ENCODE measurements around the gene GFI1.
"Not testable (repeated sequence)": the region's sequence is repeated elsewhere in the genome, so short reads cannot be mapped to it uniquely, and the experiment has no call there.

The GFI1 gene

GRCh38 chr1:92486251-92487077 lies at the start of gene GFI1:
Gene GFI1 (minus strand): TSS chr1:92486925. CDS start chr1:92483487, 3,438 bp downstream.
- DNase-seq, result peak; percentile 80

GRCh38 chr1:92532371-92532770 lies 45.6 kb upstream of the GFI1 start:
- DNase-seq, result not testable (repeated sequence)

GRCh38 chr1:92531939-92532338 lies 45.2 kb upstream of the GFI1 start:
- DNase-seq, result not testable (repeated sequence)

- no peak for DNase-seq
These were observed 40.9 kb upstream of the GFI1 start for GRCh38 chr1:92527670-92528069.

GRCh38 chr1:92524944-92525590 lies 38.3 kb upstream of the GFI1 start:
- not testable (repeated sequence) for DNase-seq

GRCh38 chr1:92519043-92519442 lies 32.3 kb upstream of the GFI1 start:
- no peak for DNase-seq

GRCh38 chr1:92516574-92516973 lies 29.8 kb upstream of the GFI1 start:
- no peak for DNase-seq

GRCh38 chr1:92515796-92516201 lies 29.1 kb upstream of the GFI1 start:
- no peak for DNase-seq

GRCh38 chr1:92511541-92511940 lies 24.8 kb upstream of the GFI1 start:
- DNase-seq, result no peak

GRCh38 chr1:92509619-92510018 lies 22.9 kb upstream of the GFI1 start:
- no peak for DNase-seq

- DNase-seq, result no peak
These were observed 18.4 kb upstream of the GFI1 start for GRCh38 chr1:92505015-92505692.

GRCh38 chr1:92504291-92505014 lies 17.7 kb upstream of the GFI1 start:
- no peak for DNase-seq

- DNase-seq, result no peak
These were observed 17.2 kb upstream of the GFI1 start for GRCh38 chr1:92503926-92504285.

- no peak for DNase-seq
These were observed 16.6 kb upstream of the GFI1 start for GRCh38 chr1:92503043-92503925.

GRCh38 chr1:92502247-92502646 lies 15.5 kb upstream of the GFI1 start:
- no peak for DNase-seq

GRCh38 chr1:92500552-92500951 lies 13.8 kb upstream of the GFI1 start:
- DNase-seq, result no peak

GRCh38 chr1:92495392-92496063 lies 8.8 kb upstream of the GFI1 start:
- DNase-seq, result no peak

GRCh38 chr1:92494485-92495141 lies 7.9 kb upstream of the GFI1 start:
- DNase-seq, result no peak

GRCh38 chr1:92493139-92493538 lies 6.4 kb upstream of the GFI1 start:
- DNase-seq, result no peak

- DNase-seq, result no peak
These were observed 2.1 kb upstream of the GFI1 start for GRCh38 chr1:92488832-92489231.

GRCh38 chr1:92488416-92488815 lies 1.7 kb upstream of the GFI1 start:
- DNase-seq, result no peak

All from activated naive CD4-positive, alpha-beta T cell treated with Interleukin-2 at 50 U/mL for 16 hours (primary cell).